Measurements from ENCODE around the gene TBC1D17. TPM values are rescaled to one million over a fixed set of nuclear protein-coding genes. Genes with fewer than 3 reads are reported as not detected.

The TBC1D17 gene
- total RNA-seq, 1 donor from 2014 or later: 33.9 TPM

- H3K9me3 Mint-ChIP-seq: peaks cover 3% of the 10 kb centered on the region
- peak overlapping the region; percentile 80 for H3K4me3 Mint-ChIP-seq
- peaks cover 18% of the 10 kb centered on the region for H3K4me1 Mint-ChIP-seq (ENCODE audit: unreplicated experiment)
- peaks cover 21% of the 10 kb centered on the region for H3K36me3 Mint-ChIP-seq
- H3K27ac Mint-ChIP-seq: peak overlapping the region; percentile 75
- TF ChIP-seq, protein P1, sequence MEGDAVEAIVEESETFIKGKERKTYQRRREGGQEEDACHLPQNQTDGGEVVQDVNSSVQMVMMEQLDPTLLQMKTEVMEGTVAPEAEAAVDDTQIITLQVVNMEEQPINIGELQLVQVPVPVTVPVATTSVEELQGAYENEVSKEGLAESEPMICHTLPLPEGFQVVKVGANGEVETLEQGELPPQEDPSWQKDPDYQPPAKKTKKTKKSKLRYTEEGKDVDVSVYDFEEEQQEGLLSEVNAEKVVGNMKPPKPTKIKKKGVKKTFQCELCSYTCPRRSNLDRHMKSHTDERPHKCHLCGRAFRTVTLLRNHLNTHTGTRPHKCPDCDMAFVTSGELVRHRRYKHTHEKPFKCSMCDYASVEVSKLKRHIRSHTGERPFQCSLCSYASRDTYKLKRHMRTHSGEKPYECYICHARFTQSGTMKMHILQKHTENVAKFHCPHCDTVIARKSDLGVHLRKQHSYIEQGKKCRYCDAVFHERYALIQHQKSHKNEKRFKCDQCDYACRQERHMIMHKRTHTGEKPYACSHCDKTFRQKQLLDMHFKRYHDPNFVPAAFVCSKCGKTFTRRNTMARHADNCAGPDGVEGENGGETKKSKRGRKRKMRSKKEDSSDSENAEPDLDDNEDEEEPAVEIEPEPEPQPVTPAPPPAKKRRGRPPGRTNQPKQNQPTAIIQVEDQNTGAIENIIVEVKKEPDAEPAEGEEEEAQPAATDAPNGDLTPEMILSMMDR (conservative IDR thresholded peaks at IDR 0.05): no peak
- no peak for DNase-seq (ENCODE audit: extremely low spot score, unreplicated experiment)
- H3K27me3 Mint-ChIP-seq: no peaks in the 10 kb centered on the region
Observed at GRCh38 chr19:49848938-49849337, 28.6 kb upstream of the TBC1D17 start.

- H3K9me3 Mint-ChIP-seq: peaks cover 3% of the 10 kb centered on the region
- H3K27ac Mint-ChIP-seq: peak overlapping the region; percentile 94
- TF ChIP-seq, protein P1 (conservative IDR thresholded peaks at IDR 0.05): no peak
- peaks cover 21% of the 10 kb centered on the region for H3K36me3 Mint-ChIP-seq
- H3K4me3 Mint-ChIP-seq: peak overlapping the region; percentile 92
- DNase-seq (ENCODE audit: extremely low spot score, unreplicated experiment): no peak
- no peaks in the 10 kb centered on the region for H3K27me3 Mint-ChIP-seq
- H3K4me1 Mint-ChIP-seq (ENCODE audit: unreplicated experiment): peaks cover 18% of the 10 kb centered on the region
Observed at GRCh38 chr19:49849433-49850220, 27.9 kb upstream of the TBC1D17 start.

- H3K9me3 Mint-ChIP-seq: peaks cover 3% of the 10 kb centered on the region
- no peaks in the 10 kb centered on the region for H3K27me3 Mint-ChIP-seq
- TF ChIP-seq, protein P1 (conservative IDR thresholded peaks at IDR 0.05): no peak
- no peak for DNase-seq (ENCODE audit: extremely low spot score, unreplicated experiment)
- H3K4me3 Mint-ChIP-seq: peak overlapping the region; percentile 92
- H3K4me1 Mint-ChIP-seq (ENCODE audit: unreplicated experiment): peaks cover 18% of the 10 kb centered on the region
- H3K27ac Mint-ChIP-seq: peak overlapping the region; percentile 94
- peaks cover 21% of the 10 kb centered on the region for H3K36me3 Mint-ChIP-seq
Observed at GRCh38 chr19:49850221-49850486, 27.3 kb upstream of the TBC1D17 start.

- DNase-seq (ENCODE audit: extremely low spot score, unreplicated experiment): peak; percentile 95
- Mint-ChIP-seq H3K27me3 (no peaks in the 10 kb centered on the region), H3K4me3 (peak within 1 kb of the TSS; percentile 94), H3K9me3 (peaks cover 3% of the 10 kb centered on the region), H3K4me1 (ENCODE audit: unreplicated experiment) (peaks cover 18% of the 10 kb centered on the region), H3K36me3 (peaks cover 21% of the 10 kb centered on the region), H3K27ac (peak within 1 kb of the TSS; percentile 94)
- TF ChIP-seq, protein P1 (conservative IDR thresholded peaks at IDR 0.05): no peak
Observed at GRCh38 chr19:49850487-49851342, 26.8 kb upstream of the TBC1D17 start, which contains the start of gene PTOV1. Gene PTOV1 (plus strand): TSS chr19:49851159.

DNA sequence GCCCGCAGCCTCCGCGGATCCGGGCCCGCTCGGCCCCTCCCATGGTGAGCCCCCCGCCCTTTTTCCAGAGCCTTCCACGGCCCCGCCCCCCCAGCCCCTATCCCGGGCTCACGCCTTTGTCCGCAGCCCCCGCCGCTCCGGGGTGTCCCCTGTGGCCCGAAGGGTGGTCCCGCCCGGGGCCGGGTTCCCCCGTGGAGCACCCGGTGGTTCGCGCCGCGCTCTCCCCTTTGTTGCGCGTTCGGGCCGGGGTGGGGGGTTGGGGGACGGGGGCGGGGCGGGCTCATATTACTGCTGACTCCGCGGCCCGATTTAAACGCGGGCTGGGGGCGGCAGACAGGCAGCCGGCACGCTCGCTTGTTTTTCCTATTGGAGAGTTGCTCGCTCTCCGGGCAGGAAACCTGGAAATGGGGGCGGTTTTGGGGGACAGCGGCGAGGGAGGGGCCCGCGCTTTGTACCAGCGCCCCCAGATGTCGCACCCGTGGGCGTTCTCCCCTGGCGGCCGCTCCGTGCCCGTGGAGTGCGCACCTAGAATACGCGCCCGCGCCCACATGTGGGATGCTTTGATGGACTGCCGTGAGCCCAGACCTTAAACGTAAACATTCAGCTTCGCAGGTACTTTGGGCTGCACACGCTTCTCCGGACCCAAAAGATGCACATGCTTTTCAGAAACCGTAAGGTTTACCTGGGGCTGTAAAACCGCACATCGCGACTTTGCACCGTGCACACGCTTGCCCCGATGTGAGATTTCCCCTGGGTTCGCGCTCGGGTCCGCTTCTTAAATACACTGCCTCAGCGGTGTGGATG is 25.8 kb upstream of the TBC1D17 start:
- Mint-ChIP-seq H3K4me1 (ENCODE audit: unreplicated experiment) (peaks cover 18% of the 10 kb centered on the region), H3K27ac (peak overlapping the region; percentile 90), H3K9me3 (peaks cover 3% of the 10 kb centered on the region), H3K36me3 (peaks cover 21% of the 10 kb centered on the region), H3K4me3 (peak overlapping the region; percentile 94), H3K27me3 (no peaks in the 10 kb centered on the region)
- no peak for DNase-seq (ENCODE audit: extremely low spot score, unreplicated experiment)
- TF ChIP-seq, protein P1 (conservative IDR thresholded peaks at IDR 0.05): no peak

All from type B pancreatic cell (in vitro differentiated cells).